CD4-positive, alpha-beta T cell treated with Interleukin-2 at 100 ng/mL for 4 hours (primary cell): ENCODE measurements around the gene PPARA.
"Not testable (repeated sequence)": the region's sequence is repeated elsewhere in the genome, so short reads cannot be mapped to it uniquely, and the experiment has no call there.

Experiments used
- DNase-seq: peaks from one replicate; pipeline ENCODE4 v3.0.0-alpha.2; 2020; ENCODE audit warnings: low spot score

The PPARA gene

GRCh38 chr22:46127556-46127955 lies 22.8 kb upstream of the PPARA start:
- no peak for DNase-seq

DNA sequence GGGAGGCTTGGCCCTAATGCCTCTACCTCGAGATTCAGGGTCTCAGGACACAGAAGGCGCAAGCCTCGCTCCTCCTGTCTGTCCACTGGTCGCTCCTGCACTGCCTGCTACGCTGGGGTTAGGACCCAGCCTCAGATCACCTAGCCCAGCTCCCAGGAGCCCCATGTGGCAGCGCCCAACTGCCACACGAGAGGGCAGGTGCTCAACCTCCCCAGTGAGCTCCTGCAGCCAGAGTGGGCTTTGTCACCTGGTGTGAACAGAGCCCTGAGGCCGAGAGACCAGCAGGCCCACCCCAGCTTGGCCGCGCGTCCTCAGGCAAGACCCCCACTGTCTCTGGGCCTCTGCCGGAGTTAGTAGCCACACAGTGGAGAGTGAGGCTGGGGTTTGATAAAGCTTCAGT lies 21.7 kb upstream of the PPARA start:
- DNase-seq = no peak

DNA sequence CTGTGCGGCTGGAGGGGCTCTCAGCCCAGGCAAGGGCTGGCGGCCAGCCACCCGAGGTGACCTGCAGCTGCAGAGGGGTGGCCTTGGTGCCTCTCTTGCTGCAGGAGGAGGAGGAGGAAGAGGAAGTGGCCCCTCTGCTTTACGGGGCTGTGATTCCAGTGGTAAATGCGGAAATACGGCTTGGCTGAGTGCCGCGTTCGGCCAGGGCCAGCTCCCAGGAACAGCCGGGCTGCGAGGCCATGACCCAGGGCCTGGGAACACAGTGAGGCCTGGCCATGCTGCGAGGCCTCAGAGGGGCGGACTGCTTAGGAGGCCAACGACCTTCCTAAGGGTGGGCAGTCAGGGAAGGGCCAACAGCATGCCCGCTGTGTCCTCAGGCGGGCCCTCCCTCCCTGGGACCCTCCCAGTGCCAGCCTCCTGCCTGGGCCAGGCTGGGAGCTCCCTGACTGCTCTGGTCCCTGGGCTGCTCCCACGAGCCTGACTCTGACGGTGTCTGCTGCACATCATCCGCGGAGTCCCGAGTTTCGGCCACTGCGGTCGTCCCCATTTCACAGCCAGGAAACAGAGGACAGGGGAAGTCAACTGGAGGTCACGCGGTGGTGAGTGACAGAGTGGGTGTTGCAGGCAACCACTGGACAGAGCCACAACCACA lies 20.8 kb upstream of the PPARA start:
- no peak for DNase-seq

DNA sequence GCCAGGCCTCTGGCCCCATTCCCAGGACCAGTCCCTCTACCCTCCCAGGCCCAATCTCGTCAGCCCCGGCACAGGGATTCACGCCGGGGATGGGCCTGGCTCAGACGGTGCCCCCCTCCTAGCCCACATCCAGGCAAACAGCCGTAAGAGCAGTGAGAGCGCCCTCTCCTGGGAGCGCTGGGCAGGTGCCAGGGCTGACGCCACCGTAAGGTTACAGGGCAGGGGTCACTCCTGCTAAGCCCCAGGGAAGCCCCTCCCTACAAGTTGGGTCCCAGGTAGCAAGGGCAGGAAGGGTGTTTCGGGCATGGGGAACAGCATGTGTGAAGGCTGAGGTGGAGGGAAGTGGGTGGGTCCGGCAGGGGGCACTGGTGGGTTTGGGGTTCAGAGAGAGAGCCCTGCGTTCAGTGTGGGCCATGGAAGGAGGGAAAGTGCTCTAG lies 19.2 kb upstream of the PPARA start:
- no peak for DNase-seq

DNA sequence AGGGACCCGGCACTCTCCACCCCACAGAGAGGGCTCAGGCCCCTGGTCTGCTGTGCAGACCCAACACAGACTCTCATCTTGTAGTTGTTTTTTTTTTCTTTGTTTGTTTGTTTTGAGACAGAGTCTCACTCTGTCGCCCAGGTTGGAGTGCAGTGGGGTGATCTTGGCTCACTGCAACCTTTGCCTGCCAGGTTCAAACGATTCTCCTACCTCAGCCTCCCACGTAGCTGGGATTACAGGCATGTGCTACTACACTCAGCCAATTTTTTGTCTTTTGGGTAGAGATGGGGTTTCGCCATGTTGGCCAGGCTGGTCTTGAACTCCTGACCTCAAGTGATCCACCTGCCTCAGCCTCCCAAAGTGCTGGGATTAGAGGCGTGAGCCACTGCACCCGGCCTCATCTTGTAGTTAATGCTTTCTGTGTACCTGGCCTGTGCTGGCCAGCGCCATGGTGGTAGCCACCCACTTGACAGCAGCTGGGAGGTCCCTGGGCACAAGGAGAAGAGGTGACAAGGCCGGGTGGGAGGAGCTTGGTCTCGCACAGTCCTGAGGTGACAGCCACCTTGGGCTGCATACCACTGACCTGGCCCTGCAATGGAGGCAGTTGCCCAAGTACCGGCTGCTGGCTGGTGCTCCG lies 18.0 kb upstream of the PPARA start:
- not testable (repeated sequence) for DNase-seq

GRCh38 chr22:46132830-46133587 lies 17.3 kb upstream of the PPARA start:
- DNase-seq = no peak

DNA sequence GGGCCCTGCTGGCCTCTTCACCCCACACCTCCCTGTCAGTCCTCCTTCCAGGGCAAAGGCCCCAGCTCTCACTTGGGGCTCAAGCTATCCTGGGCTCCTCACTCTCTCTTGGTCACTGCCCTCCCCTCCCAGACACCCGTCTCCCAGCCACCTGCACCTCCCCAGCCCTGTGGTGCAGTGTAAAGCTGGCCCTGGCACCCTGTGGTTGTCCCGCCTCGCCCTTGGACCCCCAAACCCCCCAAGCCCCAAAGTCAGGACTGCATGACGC lies 16.8 kb upstream of the PPARA start:
- DNase-seq = no peak

DNA sequence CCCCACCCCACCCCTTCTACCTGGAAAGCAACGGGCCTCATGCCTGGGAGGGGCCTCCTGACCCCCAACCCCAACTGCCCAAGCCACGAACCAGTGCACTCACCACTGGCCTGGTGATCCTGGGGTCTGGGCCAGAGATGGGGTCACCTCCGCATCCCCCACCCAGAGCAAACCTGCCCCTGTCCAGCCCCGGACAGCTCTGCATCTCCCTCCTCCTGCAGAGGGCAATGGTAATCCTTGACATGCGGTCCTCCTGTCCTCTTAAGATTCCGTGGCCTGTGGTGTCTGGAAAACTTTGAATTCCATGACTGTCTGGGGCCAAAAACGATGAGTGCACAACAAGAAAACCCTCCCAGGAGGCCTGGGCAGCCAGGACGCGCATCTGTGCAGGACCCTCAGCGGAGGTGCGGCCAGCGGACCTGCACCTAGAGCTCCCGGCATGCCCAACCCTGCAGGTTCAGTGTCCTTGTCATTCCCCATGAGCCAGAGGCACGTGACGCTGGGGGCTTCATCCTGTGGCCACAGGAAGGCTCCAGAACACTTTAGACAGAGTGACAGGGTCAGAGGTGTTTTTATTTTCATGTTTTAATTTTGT lies 16.1 kb upstream of the PPARA start:
- no peak for DNase-seq

GRCh38 chr22:46135611-46136485 lies 14.5 kb upstream of the PPARA start:
- DNase-seq = no peak

- DNase-seq = no peak
These were observed 13.7 kb upstream of the PPARA start for GRCh38 chr22:46136486-46137217.

DNA sequence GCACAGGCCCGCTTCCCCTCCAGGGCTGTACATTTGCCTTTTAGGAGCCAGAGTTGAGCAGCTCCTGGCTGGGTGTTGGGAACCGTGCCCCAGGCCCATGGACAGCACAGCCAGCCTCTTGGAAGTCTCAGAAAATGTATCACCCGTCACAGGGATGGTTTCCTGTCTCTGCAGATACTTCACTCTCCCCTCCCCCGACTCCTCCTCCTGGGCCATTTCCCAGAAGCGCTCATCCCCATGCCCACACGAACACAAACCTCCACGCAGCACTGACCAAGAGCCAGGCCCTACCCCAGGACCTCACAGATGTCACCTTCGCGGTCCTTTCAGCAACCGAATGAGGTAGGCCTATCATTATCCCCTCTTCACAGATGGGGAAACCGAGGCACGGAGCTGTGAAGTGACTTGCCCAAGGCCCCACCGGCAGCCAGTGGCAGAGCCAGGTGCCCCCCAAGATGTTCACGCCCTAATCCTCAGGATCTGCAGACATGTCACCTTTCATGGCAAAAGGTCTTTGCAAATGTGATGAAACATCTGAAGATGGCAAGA lies 13.0 kb upstream of the PPARA start:
- no peak for DNase-seq

DNA sequence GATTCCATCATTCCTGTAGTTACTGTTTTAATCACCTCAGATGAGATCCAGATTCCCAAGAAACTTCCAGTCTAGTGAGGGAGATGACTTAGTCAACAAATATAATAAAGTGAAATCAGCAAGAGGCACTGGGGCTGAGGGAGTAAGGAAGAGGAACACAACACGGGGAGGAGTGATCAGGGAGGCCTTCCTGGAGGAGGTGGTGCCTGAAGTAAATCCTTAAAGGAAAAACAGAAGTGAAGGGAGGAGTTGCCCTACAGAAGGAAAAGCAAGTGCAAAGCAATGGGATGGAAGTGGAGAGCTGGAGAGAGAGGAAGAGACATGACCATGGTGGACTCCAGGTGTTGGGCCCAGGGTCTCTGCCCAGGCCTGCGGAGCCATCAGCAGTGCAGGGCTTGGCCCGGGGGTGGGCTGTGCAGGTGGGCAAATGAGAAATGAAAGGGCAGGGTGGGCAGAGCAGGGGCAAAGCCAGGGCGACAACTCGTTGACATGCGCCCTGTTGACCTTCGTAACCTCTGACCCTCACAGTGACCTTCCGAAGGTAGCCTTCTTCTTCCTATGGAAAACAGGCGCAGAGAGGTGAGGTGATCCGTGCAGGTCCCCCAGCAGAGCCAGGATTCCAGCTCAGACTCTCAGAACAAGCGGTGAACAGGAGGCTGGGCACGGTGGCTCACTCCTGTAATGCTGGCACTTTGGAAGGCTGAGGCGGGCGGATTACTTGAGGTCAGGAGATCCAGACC lies 12.1 kb upstream of the PPARA start:
- DNase-seq = no peak

- DNase-seq = not testable (repeated sequence)
These were observed 10.9 kb upstream of the PPARA start for GRCh38 chr22:46139417-46139816.

DNA sequence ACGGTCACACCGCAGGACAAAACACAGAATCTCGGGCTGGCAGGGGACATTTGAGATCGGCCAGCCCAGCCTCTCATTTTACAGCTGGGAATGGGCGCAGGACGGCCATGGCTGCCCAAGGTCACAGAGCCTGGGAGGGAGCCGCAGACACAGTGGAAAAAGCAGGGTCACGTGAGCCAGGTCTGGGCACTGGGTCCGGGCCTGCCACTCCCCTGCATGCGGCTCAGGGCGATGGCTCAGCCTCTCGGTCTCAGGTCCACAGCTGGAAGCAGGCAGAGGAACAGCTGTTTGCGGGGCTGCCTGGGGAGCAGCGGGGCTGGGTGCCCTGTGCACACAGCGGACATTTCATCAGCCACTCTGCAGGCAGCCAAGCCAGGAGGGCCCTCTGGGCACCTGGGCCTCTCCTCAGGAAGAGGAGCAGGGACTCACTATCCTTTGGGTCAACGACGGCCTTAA lies 10.4 kb upstream of the PPARA start:
- no peak for DNase-seq

DNA sequence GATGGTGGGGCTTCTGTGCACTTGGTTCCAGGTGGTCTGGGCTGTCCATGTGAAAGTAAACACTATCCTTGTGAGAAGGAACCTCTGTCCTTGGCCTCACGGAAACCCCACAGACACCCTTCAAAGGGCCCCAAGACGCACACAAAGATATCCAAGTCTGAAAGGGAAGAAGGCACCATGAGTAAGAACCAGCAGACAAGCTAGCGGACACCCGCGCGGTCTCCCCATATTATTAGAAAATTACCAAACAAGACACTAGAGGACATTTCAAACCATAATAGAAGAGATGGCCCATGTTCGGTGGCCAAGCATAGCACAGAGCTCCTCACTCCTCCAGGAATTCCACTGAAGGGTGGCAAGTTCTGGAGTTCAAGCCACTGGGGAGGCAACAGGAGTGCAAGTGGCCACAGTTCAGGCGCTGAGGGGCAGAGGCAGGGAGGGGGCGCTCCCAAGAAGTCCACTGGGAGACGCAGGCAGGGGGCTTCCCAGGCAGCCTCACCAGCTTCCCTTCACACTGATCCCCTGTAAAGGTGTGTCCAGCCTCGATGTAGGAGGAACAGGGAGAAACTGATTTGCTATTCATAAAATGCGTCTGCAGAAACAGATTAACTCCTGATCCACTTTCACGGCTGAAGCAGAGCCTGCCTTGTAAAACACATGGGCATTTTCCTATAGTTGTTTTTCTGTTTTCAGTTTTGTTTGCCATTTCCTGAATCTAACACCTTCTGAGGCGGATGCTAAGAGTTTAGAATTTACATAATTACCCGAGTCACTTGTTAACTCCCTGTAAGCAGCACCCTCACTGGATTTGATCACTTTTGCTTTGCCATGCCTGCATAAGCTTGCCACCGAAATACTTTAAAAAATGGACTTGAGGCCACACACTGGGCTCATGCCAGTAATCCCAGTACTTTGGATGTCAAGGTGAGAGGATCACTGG lies 9.1 kb upstream of the PPARA start:
- DNase-seq = no peak

GRCh38 chr22:46142548-46143490 lies 7.5 kb upstream of the PPARA start:
- no peak for DNase-seq

GRCh38 chr22:46143491-46144147 lies 6.7 kb upstream of the PPARA start:
- no peak for DNase-seq
